Parathyroid adenoma (tissue), 2 donors: ENCODE data around the gene STARD13.

Source experiments
- H2AFZ ChIP-seq: fragments of 300-600 bp; sonication (generic); one replicate; pipeline ENCODE4 v1.7.0; 2017; ENCODE audit warnings: antibody characterized with exemption, mild to moderate bottlenecking
- H3K27ac ChIP-seq: fragments of 300-600 bp; sonication (generic); one replicate; pipeline ENCODE4 v1.7.0; 2017
- H3K27me3 ChIP-seq: fragments of 300-600 bp; sonication (generic); one replicate; pipeline ENCODE4 v1.7.0; 2017; ENCODE audit warnings: low read length; ENCODE audit not compliant: control insufficient read depth, insufficient read depth
- H3K36me3 ChIP-seq: fragments of 300-600 bp; sonication (generic); one replicate; pipeline ENCODE4 v1.7.0; 2017; ENCODE audit warnings: low read length; ENCODE audit not compliant: control insufficient read depth, insufficient read depth
- H3K4me1 ChIP-seq: fragments of 300-600 bp; sonication (generic); one replicate; pipeline ENCODE4 v1.7.0; 2017; ENCODE audit warnings: control low read depth
- H3K4me2 ChIP-seq: fragments of 300-600 bp; sonication (generic); one replicate; pipeline ENCODE4 v1.7.0; 2017; ENCODE audit warnings: low read length
- H3K4me3 ChIP-seq: fragments of 300-600 bp; sonication (generic); one replicate; pipeline ENCODE4 v1.7.0; 2017; ENCODE audit warnings: low read depth, low read length
- H3K79me2 ChIP-seq: fragments of 300-600 bp; sonication (generic); one replicate; pipeline ENCODE4 v1.7.0; 2017; ENCODE audit warnings: control low read depth
- H3K9ac ChIP-seq: fragments of 300-600 bp; sonication (generic); one replicate; pipeline ENCODE4 v1.7.0; 2017; ENCODE audit warnings: mild to moderate bottlenecking
- H3K9me3 ChIP-seq: fragments of 300-600 bp; sonication (generic); one replicate; pipeline ENCODE4 v1.7.0; 2017; ENCODE audit warnings: low read length; ENCODE audit not compliant: control insufficient read depth
- TF ChIP-seq, protein P1 (sequence below): fragments of 300-600 bp; sonication (generic); IDR thresholded peaks from one replicate; pipeline ENCODE4 v1.7.0; 2017; ENCODE audit warnings: antibody characterized with exemption, mild to moderate bottlenecking
- donor health status: primary hyperparathyroidism.

STARD13 gene

GRCh38 chr13:33264620-33264978 is 21.0 kb downstream of the STARD13 start:
- H3K4me1 ChIP-seq = no peaks in the 10 kb centered on the region
- TF ChIP-seq, protein P1, sequence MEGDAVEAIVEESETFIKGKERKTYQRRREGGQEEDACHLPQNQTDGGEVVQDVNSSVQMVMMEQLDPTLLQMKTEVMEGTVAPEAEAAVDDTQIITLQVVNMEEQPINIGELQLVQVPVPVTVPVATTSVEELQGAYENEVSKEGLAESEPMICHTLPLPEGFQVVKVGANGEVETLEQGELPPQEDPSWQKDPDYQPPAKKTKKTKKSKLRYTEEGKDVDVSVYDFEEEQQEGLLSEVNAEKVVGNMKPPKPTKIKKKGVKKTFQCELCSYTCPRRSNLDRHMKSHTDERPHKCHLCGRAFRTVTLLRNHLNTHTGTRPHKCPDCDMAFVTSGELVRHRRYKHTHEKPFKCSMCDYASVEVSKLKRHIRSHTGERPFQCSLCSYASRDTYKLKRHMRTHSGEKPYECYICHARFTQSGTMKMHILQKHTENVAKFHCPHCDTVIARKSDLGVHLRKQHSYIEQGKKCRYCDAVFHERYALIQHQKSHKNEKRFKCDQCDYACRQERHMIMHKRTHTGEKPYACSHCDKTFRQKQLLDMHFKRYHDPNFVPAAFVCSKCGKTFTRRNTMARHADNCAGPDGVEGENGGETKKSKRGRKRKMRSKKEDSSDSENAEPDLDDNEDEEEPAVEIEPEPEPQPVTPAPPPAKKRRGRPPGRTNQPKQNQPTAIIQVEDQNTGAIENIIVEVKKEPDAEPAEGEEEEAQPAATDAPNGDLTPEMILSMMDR = no peak
- H3K79me2 ChIP-seq = no peaks in the 10 kb centered on the region
- H3K9me3 ChIP-seq = no peaks in the 10 kb centered on the region
- no peak overlapping the region for H3K27ac ChIP-seq
- no peak overlapping the region for H2AFZ ChIP-seq
- H3K36me3 ChIP-seq = no peaks in the 10 kb centered on the region
- no peak overlapping the region for H3K9ac ChIP-seq
- H3K4me2 ChIP-seq = no peak overlapping the region
- H3K4me3 ChIP-seq = no peak overlapping the region
- H3K27me3 ChIP-seq = no peaks in the 10 kb centered on the region

GRCh38 chr13:33263976-33264619 is 21.5 kb downstream of the STARD13 start:
- Histone ChIP-seq H3K27ac (no peak overlapping the region), H3K4me3 (no peak overlapping the region), H3K27me3 (no peaks in the 10 kb centered on the region), H3K36me3 (no peaks in the 10 kb centered on the region), H2AFZ (no peak overlapping the region), H3K9me3 (no peaks in the 10 kb centered on the region), H3K4me2 (no peak overlapping the region), H3K9ac (no peak overlapping the region), H3K79me2 (no peaks in the 10 kb centered on the region), H3K4me1 (no peaks in the 10 kb centered on the region)
- TF ChIP-seq, protein P1 = no peak

DNA sequence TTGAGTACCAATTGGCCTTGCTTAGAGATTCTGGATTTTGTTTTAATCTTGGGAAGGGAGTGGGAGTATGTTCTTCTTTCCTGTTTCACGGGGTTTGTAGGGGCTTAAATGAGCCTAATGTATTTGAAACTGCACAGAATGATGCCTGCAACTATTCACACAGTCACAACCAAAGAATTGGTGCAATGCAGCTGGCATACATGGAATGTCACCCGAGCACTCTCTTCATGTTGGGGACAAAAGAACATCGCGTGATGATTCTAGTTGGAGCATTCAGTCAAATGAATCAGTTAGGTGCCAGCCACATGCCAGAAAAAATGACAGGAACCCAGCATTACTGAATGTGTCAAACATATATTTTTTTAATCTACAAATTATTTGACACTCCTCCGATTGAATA is 22.1 kb downstream of the STARD13 start:
- Histone ChIP-seq H2AFZ (no peak overlapping the region), H3K36me3 (no peaks in the 10 kb centered on the region), H3K4me3 (no peak overlapping the region), H3K79me2 (no peaks in the 10 kb centered on the region), H3K4me2 (no peak overlapping the region), H3K27me3 (no peaks in the 10 kb centered on the region), H3K4me1 (no peaks in the 10 kb centered on the region), H3K9ac (no peak overlapping the region), H3K9me3 (no peaks in the 10 kb centered on the region), H3K27ac (no peak overlapping the region)
- TF ChIP-seq, protein P1 = no peak

- TF ChIP-seq, protein P1 = no peak
- Histone ChIP-seq H3K4me1 (no peaks in the 10 kb centered on the region), H3K27ac (no peak overlapping the region)
Measured at GRCh38 chr13:33262997-33263396, 22.6 kb downstream of the STARD13 start.

GRCh38 chr13:33262594-33262993 is 23.0 kb downstream of the STARD13 start:
- H3K9ac ChIP-seq = no peak overlapping the region
- H3K4me3 ChIP-seq = no peak overlapping the region
- H3K27me3 ChIP-seq = no peaks in the 10 kb centered on the region
- no peak overlapping the region for H3K27ac ChIP-seq
- H3K36me3 ChIP-seq = no peaks in the 10 kb centered on the region
- no peaks in the 10 kb centered on the region for H3K4me1 ChIP-seq
- H3K4me2 ChIP-seq = no peak overlapping the region
- H3K9me3 ChIP-seq = no peaks in the 10 kb centered on the region
- TF ChIP-seq, protein P1 = no peak
- no peaks in the 10 kb centered on the region for H3K79me2 ChIP-seq
- H2AFZ ChIP-seq = no peak overlapping the region

More at GRCh38 chr13:33262997-33263396, 22.6 kb downstream of the STARD13 start:
- Histone ChIP-seq H3K36me3 (no peaks in the 10 kb centered on the region), H3K27me3 (no peaks in the 10 kb centered on the region), H3K79me2 (no peaks in the 10 kb centered on the region), H3K4me3 (no peak overlapping the region), H3K4me2 (no peak overlapping the region), H3K9ac (no peak overlapping the region), H3K9me3 (no peaks in the 10 kb centered on the region), H2AFZ (no peak overlapping the region)
